Ecto neural progenitor cell (in vitro differentiated cells): ENCODE data around the gene SPECC1L.

ENCODE experiments used
- DNase-seq: peaks from one replicate; pipeline ENCODE4 v3.0.0-alpha.2; 2018; ENCODE audit warnings: low spot score

The SPECC1L gene

DNA sequence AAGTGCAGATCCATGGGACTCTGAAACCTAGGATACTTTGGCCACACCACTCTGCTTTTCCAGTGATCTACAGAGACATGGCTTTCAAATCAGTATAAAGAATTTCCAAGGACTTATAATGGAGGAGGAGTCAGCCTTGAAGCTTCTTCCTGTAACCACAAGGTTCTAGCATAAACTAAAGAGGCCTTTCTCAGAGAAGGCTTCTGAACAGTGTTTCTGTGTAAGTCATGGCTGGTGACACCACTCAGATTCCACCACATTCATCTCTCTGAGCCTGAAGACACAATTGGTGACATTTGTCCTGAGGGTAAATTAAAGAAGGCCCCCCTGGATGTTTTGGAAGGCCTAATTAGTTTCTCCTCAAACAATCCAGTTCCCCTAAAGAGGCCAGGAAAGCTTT, 127.8 kb downstream of the SPECC1L start:
- DNase-seq, result no peak

DNA sequence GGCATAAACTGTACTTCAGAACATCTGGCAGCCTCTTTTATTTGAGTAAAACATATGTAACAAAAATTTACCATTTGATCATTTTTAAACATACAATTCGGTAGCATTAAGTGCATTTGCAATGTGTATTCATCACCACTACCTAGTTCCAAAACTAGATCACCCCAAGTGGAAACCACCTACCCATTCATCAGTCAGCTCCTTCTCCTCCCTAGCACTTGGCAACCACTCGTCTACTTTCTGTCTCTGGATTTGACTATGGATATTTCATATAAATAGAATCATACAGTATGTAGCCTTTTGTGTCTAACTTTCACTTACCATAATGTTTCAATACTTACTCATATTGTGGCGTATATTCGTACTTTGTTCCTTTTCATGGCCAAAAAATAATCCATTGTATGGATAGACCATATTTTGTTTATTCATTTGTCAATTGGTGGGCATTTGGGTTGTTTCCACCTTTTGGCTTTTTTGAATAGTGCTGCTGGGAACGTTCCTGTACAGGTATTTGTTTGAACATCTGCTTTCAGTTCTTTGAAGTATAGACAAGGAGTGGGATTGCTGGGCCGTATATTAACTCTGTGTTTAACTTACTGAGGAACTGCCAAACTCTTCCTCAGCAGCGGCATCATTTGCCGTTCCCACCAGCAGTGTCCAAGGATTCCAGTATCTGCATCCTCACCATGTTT, 129.5 kb downstream of the SPECC1L start:
- DNase-seq, result no peak

DNA sequence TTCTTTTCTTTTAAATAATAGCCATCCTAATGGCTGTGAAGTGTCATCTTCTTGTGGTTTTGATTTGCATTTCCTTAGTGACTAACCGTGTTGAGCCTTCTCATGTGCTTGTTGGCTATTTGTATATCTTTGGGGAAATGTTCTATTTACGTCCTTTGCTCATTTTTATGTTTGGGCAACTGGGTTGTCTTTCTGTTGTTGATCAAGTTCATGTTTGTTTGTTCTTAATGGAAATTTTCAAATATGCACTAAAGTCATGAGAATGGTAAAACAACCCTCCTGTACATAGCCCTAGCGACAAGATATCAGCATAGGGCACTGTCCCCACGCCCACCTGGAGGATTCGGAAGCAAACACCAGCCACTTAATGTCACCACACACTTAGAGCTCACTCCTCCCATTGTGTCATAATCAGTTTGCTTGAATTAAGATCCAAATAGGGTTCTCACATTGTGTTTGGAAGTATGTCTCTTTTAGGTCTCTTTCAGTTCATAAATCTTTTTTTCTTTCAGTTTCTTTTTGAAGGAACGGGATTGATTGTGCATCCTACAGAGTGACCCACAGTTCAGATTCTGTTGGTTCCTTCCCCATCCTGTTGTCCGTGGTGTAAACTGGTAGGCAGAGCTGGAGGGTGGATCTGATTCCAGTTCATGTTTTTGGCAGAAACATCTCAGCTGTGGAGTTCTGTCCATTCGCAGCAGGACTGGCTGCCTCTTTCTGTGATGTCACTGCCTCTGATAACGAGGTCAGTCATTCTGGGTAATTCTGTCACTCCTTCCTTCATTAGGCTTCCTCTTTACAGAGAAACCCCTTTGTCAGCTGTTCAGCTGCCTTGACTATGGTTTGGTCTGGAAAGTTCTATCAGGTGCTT, 130.3 kb downstream of the SPECC1L start:
- no peak for DNase-seq

DNA sequence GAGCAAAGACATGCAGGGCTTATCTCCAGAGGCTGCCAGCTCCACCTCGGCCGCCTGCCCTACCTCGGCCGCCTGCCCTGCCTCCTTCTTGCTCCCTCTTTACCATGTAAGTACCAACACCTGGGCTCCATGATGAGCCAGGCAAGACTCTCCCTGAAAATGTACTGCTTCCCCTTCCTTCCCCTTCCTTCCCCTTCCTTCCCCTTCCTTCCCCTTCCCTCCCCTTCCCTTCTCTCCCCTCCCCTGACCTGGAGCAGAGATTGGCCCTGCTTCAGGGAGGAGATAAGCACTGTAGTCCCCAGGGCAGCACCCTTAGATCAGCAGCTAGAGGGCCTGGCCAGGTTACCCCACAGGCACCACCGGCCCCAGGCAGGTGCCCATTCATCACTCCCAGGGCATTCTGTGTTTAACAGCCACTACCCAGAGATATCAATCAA, 131.3 kb downstream of the SPECC1L start:
- no peak for DNase-seq

DNA sequence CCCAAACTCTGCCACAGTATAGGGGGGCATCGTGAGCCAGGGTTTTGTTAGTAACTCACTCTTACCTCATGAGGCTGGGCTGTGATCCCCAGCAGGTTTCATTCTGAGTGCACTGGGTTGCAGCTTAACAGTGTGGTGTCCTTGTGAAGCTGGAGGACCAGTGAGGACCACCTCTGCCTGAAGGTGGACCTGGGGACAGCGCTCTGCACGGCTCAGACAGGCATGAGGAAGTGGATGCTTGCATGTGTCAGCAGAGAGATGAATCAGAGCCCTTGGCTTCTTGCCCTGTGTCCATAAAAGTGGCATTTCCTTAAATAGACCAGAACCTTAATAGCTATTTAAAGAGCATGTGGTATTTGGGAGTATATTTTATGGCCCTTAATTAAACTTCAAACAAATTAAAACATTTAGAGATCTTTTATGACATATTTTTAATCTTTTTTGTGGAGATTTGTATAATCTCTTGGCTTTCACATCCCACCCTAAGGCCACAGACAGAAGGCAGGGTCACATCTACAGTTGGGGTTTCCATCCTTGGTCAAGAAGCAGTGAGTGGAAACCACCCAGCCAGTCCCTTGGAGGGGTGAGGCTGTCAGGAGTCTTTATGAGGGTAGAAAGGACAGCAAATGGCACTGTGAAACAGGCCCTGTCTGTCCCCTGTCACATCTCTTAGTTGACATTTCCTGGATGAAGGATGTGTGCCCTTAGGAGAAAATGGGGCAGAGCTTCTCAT, 132.0 kb downstream of the SPECC1L start:
- DNase-seq, result no peak

- DNase-seq, result no peak
Measured at GRCh38 chr22:24403346-24403745, 132.7 kb downstream of the SPECC1L start.

- no peak for DNase-seq
Measured at GRCh38 chr22:24404561-24405275, 134.1 kb downstream of the SPECC1L start.

- no peak for DNase-seq
Measured at GRCh38 chr22:24405631-24406321, 135.1 kb downstream of the SPECC1L start.

- no peak for DNase-seq
Measured at GRCh38 chr22:24406322-24407277, 136.0 kb downstream of the SPECC1L start.

DNA sequence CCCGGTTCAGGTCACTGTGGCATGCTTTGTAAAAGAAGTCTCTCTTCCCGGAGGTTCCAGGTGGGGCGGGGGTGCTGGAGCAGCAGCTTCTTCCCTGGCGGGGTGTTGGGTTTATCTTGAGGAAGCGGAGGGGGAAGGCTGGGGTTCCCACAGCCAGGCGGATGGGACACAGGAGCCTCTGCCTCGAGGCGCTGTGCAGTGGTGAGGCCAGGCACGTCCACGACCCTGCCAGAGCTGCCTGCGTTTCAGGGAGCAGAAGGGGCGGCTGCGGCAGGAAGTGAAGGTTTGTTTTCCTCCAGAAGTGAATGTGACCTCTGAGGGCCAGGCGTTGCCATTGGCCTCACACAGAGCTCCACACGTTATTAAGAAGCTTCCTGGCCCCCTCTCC, 136.6 kb downstream of the SPECC1L start:
- no peak for DNase-seq

GRCh38 chr22:24407884-24408283, 137.3 kb downstream of the SPECC1L start:
- no peak for DNase-seq

DNA sequence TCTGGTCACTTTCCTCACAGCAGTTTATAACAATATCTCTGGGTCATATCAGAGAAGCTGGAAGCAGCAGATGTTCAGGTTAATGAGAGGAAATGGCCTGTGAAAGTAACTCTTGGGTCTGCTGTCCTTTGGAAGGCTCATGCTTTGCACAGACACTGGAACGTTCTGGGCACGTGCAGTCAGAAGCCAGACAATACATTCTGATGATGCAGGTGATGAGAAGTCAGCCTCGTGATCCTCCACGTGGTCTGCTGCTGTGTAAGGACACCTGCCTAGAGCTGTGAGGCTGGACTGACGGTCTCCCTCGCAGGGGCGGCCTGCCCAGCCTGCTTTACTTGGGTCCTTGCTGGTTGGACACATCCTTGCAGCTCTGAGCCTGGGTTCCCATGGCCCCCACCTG, 138.0 kb downstream of the SPECC1L start:
- DNase-seq, result no peak

GRCh38 chr22:24409707-24410106, 139.1 kb downstream of the SPECC1L start:
- no peak for DNase-seq

DNA sequence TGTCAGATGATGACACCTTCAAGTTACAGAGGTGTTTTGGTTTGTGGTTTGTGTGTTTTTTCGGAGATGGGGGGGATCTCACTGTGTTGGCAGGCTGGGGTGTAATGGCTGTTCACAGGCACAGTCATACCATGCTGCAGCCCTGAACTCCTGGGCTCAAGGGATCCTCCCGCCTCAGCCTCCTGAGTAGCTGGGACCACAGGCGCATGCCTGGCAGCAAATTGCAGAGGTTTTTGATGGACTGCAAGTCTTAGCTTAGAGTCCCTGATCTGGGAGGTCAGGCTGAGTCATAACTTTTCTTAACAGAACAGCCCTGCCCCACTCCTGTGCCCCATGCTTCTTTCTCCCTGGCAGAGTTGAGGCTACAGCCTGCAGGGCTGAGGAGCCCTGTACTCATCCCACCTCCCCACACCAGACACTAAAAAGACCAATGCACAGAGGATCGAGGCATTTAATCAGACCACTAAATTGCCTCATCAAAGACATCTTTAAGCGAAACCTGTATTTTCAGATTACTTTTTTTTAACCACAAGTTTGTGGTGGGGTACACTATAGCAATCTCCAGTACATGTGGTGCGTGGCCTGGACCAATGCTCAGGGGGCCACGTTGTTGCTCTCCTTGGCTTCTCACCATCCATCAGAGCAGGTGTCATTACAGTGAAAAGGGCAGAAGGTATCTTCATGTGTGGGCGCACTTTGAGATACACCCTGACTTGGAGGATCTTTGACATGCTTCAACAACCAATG, 139.7 kb downstream of the SPECC1L start:
- no peak for DNase-seq

GRCh38 chr22:24411256-24412004, 140.8 kb downstream of the SPECC1L start:
- no peak for DNase-seq

- DNase-seq, result no peak
Measured at GRCh38 chr22:24412274-24412673, 141.6 kb downstream of the SPECC1L start.

- no peak for DNase-seq
Measured at GRCh38 chr22:24413271-24413670, 142.6 kb downstream of the SPECC1L start.

DNA sequence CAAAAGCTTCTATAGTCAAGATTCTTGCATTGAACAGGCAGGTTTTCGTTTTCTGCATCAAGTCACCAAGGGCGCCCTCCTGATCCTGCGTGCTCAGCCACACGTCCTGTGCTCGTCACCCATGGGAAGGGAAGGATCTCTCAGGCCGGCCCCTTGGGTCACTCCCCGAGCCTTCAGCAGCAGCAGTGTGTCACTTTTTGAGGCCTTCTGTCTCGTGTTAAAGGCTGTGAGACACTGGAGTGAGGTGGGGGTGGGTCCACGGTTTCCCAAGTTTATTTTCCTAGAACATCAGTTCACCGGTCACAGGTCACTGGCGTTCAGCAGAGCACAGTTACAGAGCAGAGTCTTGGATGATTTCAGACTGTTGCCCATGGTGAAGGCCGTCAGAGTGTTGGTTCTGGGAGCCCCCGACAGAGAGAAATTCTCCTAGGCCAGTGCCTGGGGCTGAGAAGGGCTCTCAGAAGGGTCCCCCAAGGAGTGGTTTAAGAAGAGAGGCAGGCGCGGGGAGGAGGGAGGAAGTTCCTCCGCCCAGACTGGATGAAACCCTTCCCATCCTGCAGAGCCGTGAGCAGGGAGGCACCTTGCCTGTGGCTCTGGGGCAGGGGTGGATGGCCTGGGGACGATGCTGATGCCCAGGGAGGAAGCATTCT, 143.2 kb downstream of the SPECC1L start:
- DNase-seq, result no peak
